GM19467 (cell line): ENCODE measurements around the gene CTNND2.

ENCODE experiments used
- ATAC-seq: cut with Tn5 transposase; IDR thresholded peaks from one replicate; pipeline ENCODE4 v1.9.1; 2021; ENCODE audit warnings: mild to moderate bottlenecking, moderate library complexity; ENCODE audit not compliant: unreplicated experiment

Gene CTNND2

GRCh38 chr5:11400316-11400715 lies 503.9 kb downstream of the CTNND2 start:
- no peak for ATAC-seq

DNA sequence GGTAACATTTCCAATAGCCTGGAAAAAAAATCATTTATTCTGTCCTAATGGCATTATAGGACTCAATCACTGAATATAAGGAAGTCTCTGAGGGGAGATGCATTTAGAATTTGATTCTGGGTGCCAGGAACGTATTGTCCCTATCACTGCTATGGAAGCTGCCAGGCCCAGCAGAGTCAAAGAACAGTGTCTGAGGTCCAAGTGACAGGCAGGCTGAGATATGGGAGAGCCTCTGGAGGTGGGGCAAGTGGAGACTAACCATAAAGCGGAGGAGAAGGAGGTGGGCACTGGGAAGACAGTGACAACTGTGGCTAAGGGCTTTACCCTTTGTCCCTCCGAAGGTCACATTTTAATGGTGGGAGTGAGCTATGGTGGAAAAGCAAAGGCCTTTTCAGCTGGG lies 505.5 kb downstream of the CTNND2 start:
- ATAC-seq = no peak

DNA sequence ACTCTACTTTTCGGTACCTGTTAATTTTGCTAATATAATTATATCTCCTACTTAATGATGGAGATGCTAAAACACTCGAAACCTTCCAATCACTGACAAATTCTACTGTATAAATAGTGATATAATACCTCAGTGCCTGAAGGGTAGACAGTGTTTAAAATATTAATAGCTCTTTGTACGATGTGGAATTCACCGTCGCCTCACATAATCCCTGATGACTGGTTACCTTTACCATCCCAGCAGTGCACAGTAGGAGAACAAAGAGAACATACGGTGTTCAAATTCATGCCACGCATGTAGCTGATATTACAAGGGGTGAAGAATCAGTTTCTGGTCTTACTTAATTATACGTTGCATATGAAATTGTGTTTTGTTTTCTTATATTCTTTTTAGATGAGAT lies 506.7 kb downstream of the CTNND2 start:
- ATAC-seq = no peak

GRCh38 chr5:11396917-11397316 lies 507.3 kb downstream of the CTNND2 start:
- no peak for ATAC-seq

DNA sequence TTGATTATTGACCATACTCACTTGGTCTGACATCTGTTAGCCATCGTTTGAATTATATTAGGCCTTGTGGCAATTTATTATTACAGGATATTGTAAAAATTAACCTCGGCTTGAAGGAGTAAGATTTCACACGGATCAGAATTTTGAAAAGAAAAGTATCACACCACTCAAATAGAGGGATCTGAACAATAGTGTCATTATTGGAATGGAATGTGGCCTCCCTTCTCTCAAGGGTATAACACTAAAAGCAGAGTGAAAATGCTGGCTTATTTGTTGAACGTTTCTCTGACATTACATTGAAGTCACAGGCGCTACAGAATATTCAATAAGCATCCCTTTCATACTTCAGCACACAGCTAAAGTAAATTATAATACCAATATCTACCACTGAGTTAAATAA lies 509.3 kb downstream of the CTNND2 start:
- no peak for ATAC-seq

GRCh38 chr5:11390291-11390767 lies 513.9 kb downstream of the CTNND2 start:
- no peak for ATAC-seq

DNA sequence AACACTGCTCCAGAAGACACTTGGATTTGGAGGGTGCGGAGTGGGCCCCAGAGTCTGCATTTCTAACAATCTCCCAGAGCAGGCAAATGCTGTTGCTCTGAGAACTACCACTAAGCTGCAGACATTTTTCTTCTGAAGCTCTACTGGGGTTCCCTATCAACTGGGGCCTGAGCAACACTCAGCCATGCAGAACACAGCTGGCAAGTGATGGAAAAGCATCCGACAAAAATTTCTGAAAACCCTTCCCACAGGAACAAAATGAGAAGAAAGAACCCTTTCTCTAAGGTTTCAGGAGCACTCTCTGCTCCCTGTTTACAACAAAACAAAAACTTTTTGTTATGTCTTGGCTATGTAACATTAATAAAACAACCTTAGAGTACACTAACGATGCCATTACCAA lies 516.9 kb downstream of the CTNND2 start:
- no peak for ATAC-seq

DNA sequence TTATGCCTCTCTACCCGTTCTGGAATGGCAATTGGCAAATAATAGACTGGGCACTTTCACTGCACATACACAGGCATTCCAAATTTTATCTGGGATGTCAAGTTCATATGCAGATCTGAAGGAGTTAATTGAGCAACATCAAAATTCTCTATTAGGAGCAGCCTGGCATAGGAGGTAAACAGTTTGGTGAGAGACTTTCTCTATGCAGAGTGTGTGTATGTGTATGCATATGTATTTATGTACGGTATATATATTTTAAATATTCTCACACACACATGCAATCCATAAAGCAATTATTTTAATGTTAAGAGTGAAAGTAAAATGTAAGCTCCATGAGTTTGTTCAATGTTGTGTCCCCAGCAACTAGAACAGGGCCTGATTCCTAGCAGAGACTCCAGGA lies 517.8 kb downstream of the CTNND2 start:
- no peak for ATAC-seq

DNA sequence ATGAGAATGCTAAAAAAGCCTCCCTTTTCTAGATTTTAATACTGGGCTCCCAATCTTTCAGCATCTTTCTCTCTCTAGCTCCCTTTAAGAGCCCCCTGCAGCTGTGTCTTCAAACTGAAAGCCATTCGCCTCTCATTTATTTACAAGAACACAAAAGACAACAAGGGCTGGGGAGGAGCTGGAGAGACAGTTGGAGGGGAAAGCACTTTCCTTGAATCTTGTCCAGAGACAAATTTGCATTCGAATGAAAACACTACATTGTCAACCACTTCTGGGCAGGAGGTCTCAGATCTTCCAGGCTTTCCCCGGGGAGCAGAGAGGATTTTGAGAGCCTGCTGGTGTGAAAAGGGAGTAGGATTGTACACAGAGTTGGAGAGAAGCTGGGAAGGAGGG lies 518.3 kb downstream of the CTNND2 start:
- no peak for ATAC-seq

DNA sequence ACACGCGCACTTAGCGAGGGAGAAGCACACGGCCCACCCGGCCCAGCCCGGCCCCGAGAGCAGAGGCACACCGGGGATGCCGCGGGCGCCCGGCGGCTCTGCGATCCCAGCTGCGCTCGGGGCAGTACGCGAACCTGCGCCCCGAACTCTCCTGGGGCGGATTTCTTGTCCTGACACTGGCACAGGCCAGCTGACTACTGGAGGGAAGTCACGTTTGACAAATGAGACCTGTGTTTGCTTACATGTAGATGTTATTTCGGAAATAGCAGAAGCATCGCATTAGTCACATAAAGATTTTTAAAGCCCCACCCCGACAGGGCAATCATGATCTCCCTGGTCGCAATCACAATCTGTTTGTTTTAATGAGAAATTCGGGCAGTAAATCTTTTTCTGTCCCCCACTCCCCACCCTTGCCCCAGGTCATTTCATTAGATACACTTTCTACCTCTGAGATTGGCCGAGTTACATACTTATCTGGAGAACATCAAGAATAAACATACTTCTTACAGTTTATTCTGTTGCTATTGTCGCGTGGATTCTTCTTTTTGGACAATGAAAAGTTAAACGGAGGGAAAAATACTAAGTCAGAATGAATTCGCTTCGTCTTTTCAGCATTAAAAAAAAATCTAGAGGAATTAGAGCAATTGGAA lies 518.9 kb downstream of the CTNND2 start:
- no peak for ATAC-seq

DNA sequence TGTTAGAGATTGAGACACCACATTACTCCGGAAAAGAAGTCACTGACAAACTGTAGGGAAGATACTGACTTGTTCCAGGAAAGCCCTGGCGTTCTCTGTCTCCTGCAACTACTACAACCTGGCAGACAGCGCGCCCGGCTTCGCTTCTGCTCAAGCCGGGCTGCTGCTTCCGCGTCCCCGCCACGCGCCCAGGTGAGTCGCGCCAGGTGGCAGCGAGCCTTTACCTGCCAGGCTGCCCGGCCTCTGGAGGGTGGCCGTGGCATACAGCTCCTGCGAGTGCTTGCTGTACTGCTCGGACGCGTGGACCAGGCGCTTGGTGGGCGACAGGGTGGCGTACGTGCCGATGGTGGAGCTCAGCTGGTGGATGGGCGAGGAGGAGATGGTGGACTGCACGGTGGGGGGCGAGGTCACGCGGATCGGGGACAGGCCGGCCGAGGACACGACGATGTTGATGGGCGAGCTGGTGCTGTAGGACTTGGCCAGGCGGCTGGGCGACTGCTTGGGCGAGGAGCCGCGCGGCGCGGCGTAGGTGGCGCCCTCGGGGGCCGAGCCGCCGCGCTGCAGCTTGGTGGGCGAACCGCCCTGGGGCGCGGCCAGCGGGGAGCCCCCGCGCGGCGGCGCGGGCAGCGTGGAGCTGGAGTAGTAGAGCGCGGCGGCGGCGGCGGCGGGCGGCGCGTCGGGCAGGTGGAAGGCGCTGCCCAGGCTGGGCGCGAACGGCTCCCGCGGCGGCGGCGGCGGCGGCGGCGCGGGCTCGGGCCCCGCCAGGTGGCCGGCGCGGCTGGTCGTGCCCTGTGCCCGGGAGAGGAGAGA lies 519.6 kb downstream of the CTNND2 start:
- no peak for ATAC-seq

DNA sequence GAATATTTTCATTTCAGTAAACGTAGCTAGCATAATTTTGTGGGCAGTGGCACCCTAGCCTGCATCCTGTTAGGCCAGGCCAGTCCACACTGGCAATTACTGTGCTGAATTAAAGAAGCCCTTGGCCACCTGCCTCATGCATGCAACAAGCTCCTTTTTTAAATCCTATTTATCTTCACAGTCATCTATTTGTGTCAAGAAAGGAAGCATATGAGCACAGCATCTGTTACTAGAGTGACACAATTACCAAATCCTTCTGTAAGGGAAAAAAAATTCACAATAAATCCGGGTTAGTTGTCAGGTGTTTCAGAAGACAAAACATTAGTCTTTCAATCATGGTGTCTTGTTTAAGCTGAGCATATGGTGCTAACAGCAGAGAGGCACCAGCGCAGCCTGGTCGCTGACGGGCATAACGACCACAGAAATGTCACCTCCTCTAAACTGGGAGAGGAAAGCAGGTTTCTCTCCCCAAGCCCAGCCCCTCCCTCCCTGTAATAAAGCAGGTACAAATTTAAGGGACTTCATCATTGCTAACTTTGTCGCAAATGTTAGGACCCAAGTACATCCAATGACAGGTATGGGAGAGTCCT lies 520.6 kb downstream of the CTNND2 start:
- ATAC-seq = no peak

- no peak for ATAC-seq
Observed at GRCh38 chr5:11378461-11378860, 525.8 kb downstream of the CTNND2 start.

DNA sequence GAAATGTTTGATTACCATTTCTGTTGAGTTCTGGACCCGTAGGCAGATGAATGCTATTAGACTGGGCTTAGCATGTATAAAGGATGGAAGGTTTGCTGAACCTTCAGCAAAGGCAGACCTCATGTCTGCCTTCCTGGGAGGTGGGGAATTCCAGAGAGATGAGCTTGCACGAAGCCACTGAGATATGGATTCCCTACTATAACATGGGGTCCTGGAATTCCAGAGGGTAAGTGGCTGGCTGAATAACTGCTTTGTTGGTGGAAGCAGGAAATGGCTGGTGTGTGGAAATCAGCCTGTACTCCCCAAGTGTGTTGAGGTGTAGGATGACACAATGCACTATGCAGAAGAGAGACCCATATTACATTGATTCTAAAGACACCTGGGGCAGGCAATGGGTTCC lies 526.4 kb downstream of the CTNND2 start:
- ATAC-seq = no peak

- ATAC-seq = no peak
Observed at GRCh38 chr5:11372191-11372590, 532.1 kb downstream of the CTNND2 start.

- ATAC-seq = no peak
Observed at GRCh38 chr5:11371021-11371420, 533.2 kb downstream of the CTNND2 start.

DNA sequence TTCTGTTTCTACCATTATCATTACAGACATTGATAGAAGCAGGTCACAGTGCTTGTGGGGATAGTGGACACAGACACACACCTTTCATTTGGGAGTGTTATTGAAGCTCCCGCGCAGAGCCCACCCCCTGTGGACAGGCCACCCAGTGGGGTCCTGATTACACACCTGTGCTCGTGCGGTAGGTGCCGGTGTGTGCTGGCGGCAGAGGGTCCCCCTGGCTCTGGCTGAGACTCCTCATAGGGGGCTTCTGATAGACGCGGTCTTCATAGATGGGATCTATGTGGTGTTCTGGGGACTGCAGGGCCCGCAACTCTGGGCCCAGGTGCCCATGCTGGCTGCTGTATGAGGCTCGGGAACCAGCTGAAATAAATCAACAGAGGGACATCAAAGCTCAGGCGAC lies 539.7 kb downstream of the CTNND2 start:
- ATAC-seq = no peak

- no peak for ATAC-seq
Observed at GRCh38 chr5:11363631-11364178, 540.5 kb downstream of the CTNND2 start.

DNA sequence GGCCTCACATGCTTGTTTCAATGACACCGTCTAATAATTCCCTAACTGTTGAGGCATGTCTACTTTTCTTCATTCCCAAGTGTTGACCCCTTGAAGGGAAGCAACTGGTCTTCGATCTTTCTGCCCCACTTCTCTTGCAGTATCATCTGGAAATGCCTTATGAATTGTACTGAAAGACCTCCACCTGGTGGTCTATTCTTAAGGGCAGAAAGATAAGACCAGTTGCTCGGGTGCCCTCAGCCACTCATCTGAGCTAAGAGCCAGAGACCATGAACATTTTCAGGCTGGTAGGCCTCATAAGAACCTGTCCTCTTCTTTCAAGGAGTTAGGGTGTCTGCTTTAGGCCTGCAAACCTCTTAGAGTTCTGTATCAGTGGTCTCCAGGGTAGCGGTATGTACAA lies 542.5 kb downstream of the CTNND2 start:
- no peak for ATAC-seq

DNA sequence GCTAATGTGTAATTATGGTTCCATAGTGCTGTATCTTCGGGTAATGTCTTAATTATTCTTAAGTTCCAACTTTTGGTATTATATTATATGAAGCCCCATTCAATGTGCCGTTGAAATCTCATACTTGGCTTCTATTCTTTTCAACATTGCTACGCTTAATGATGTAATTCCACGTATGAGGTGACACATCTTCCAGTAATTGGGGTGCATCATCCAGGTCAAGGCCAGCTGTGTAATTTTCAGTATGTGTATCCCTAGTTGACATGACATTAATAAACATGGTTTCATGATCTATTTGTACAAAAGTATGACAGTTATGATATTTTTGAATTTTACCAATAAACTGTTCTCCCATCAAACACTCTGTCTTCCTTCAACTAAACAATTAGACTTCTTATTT lies 546.3 kb downstream of the CTNND2 start:
- ATAC-seq = no peak

GRCh38 chr5:11355491-11355890 lies 548.8 kb downstream of the CTNND2 start:
- no peak for ATAC-seq

GRCh38 chr5:11346336-11346735 lies 557.9 kb downstream of the CTNND2 start:
- ATAC-seq = no peak
